Trophoblast cell (in vitro differentiated cells and primary cell): Measurements from ENCODE around the gene YARS1.

ENCODE experiments used
- DNase-seq, 2 donors: peaks; one replicate each; pipeline ENCODE4 v3.0.0-alpha.2; 2016
- H2AFZ ChIP-seq: 2 replicates; pipeline ENCODE4 v1.6.1; 2013; ENCODE audit warnings: low read length, moderate library complexity, mild to moderate bottlenecking; ENCODE audit not compliant: insufficient read depth, poor library complexity
- H2AK5ac ChIP-seq: 2 replicates; pipeline ENCODE4 v1.6.1; 2013; ENCODE audit warnings: mild to moderate bottlenecking, low read length
- H2BK120ac ChIP-seq: 2 replicates; pipeline ENCODE4 v1.6.1; 2013; ENCODE audit warnings: low read length, mild to moderate bottlenecking, moderate library complexity; ENCODE audit not compliant: insufficient read depth, poor library complexity
- H2BK12ac ChIP-seq: 2 replicates; pipeline ENCODE4 v1.6.1; 2013; ENCODE audit warnings: mild to moderate bottlenecking, low read length, moderate library complexity
- H2BK5ac ChIP-seq: 2 replicates; pipeline ENCODE4 v1.6.1; 2013; ENCODE audit warnings: low read length, low read depth, moderate library complexity, mild to moderate bottlenecking; ENCODE audit not compliant: poor library complexity
- H3K14ac ChIP-seq: 2 replicates; pipeline ENCODE4 v1.6.1; 2013; ENCODE audit warnings: mild to moderate bottlenecking, low read length
- H3K18ac ChIP-seq: 2 replicates; pipeline ENCODE4 v1.6.1; 2013; ENCODE audit warnings: mild to moderate bottlenecking, low read length
- H3K23ac ChIP-seq: 2 replicates; pipeline ENCODE4 v1.6.1; 2013; ENCODE audit warnings: low read length
- H3K27ac ChIP-seq: 2 replicates; pipeline ENCODE4 v1.5.1; 2013; ENCODE audit warnings: low read depth, mild to moderate bottlenecking, inconsistent platforms, low read length, moderate library complexity
- H3K27me3 ChIP-seq: 2 replicates; pipeline ENCODE4 v1.6.1; 2013; ENCODE audit warnings: inconsistent platforms, mild to moderate bottlenecking, low read length, moderate library complexity; ENCODE audit not compliant: insufficient read depth
- H3K36me3 ChIP-seq, 2 experiments: 1 replicate in 1 of 2; 2 replicates in 1 of 2; pipeline ENCODE4 v1.6.1; 2013; ENCODE audit warnings: low read length in 2 of 2, mild to moderate bottlenecking in 2 of 2, moderate library complexity in 1 of 2; ENCODE audit not compliant: insufficient read depth in 2 of 2, control insufficient read depth in 1 of 2
- H3K4ac ChIP-seq: 2 replicates; pipeline ENCODE4 v1.6.1; 2013; ENCODE audit warnings: low read depth, mild to moderate bottlenecking, low read length, moderate library complexity
- H3K4me1 ChIP-seq, 2 experiments: 1 replicate in 1 of 2; 2 replicates in 1 of 2; pipeline ENCODE4 v1.6.1; 2013; ENCODE audit warnings: low read length in 2 of 2, mild to moderate bottlenecking in 2 of 2, moderate library complexity in 1 of 2; ENCODE audit not compliant: insufficient read depth in 2 of 2, control insufficient read depth in 1 of 2
- H3K4me2 ChIP-seq: 2 replicates; pipeline ENCODE4 v1.6.1; 2013; ENCODE audit warnings: inconsistent platforms, mild to moderate bottlenecking, low read length, moderate library complexity
- H3K4me3 ChIP-seq: 2 replicates; pipeline ENCODE4 v1.5.1; 2013; ENCODE audit warnings: mild to moderate bottlenecking, low read depth, low read length, inconsistent platforms
- H3K79me1 ChIP-seq: one replicate; pipeline ENCODE4 v1.6.1; 2013; ENCODE audit warnings: low read length
- H3K79me2 ChIP-seq: 2 replicates; pipeline ENCODE4 v1.6.1; 2013; ENCODE audit warnings: low read length, mild to moderate bottlenecking; ENCODE audit not compliant: control insufficient read depth, insufficient read depth, poor library complexity
- H3K9ac ChIP-seq: 2 replicates; pipeline ENCODE4 v1.6.1; 2013; ENCODE audit warnings: mild to moderate bottlenecking, low read length
- H3K9me3 ChIP-seq: 2 replicates; pipeline ENCODE4 v1.6.1; 2013; ENCODE audit warnings: low read depth, mild to moderate bottlenecking, control low read depth, inconsistent platforms, low read length; ENCODE audit not compliant: insufficient read depth
- H4K12ac ChIP-seq: 2 replicates; pipeline ENCODE4 v1.6.1; 2013; ENCODE audit warnings: low read depth, mild to moderate bottlenecking, low read length, moderate library complexity
- H4K8ac ChIP-seq: 2 replicates; pipeline ENCODE4 v1.6.1; 2013; ENCODE audit warnings: low read depth, mild to moderate bottlenecking, low read length, moderate library complexity
- H4K91ac ChIP-seq: one replicate; pipeline ENCODE4 v1.6.1; 2013; ENCODE audit warnings: low read depth, mild to moderate bottlenecking, low read length, moderate library complexity
- WGBS: extraction: QIAGEN DNeasy Blood & Tissue Kit; methylation state at CpG from one replicate; pipeline ENCODE4 v1.1.7; 2013; ENCODE audit warnings: missing lambda C conversion rate; ENCODE audit not compliant: insufficient read length, insufficient coverage; ENCODE audit errors: extremely low coverage; 5-methylcytosine and 5-hydroxymethylcytosine counted together

Gene YARS1

GRCh38 chr1:32863218-32863880 lies 46.2 kb upstream of the YARS1 start:
- no peaks in the 10 kb centered on the region for H3K79me1 ChIP-seq
- no peak overlapping the region for H3K14ac ChIP-seq
- H2BK12ac ChIP-seq = no peak overlapping the region
- H3K4ac ChIP-seq = no peak overlapping the region
- no peak overlapping the region for H2BK120ac ChIP-seq
- H2AFZ ChIP-seq = no peak overlapping the region
- H3K27me3 ChIP-seq = no peaks in the 10 kb centered on the region
- H3K4me1 ChIP-seq = no peaks in the 10 kb centered on the region
- H4K8ac ChIP-seq = no peak overlapping the region
- H3K79me2 ChIP-seq = no peaks in the 10 kb centered on the region
- H2BK5ac ChIP-seq = no peak overlapping the region
- peaks cover 0 to 6% of the 10 kb centered on the region in 2 experiments for H3K36me3 ChIP-seq
- H4K12ac ChIP-seq = no peak overlapping the region
- H3K4me2 ChIP-seq = no peak overlapping the region
- peaks cover 2% of the 10 kb centered on the region for H3K9me3 ChIP-seq
- no peak overlapping the region for H4K91ac ChIP-seq
- H2AK5ac ChIP-seq = no peak overlapping the region
- H3K4me3 ChIP-seq = no peak overlapping the region
- DNase-seq = no peak
- no peak overlapping the region for H3K23ac ChIP-seq
- H3K27ac ChIP-seq = no peak overlapping the region
- H3K9ac ChIP-seq = no peak overlapping the region
- no CpG with 5 or more reads among the region's 4 CpGs for WGBS
- H3K18ac ChIP-seq = no peak overlapping the region

GRCh38 chr1:32861904-32862695 lies 44.9 kb upstream of the YARS1 start:
- whole genome bisulfite sequencing = no CpG with 5 or more reads among the region's 3 CpGs
- no peaks in the 10 kb centered on the region for H3K4me1 ChIP-seq
- H3K4ac ChIP-seq = no peak overlapping the region
- H4K8ac ChIP-seq = no peak overlapping the region
- H3K27me3 ChIP-seq = no peaks in the 10 kb centered on the region
- no peak overlapping the region for H4K91ac ChIP-seq
- H4K12ac ChIP-seq = no peak overlapping the region
- H3K4me2 ChIP-seq = no peak overlapping the region
- H2BK5ac ChIP-seq = no peak overlapping the region
- no peak for DNase-seq
- H3K18ac ChIP-seq = no peak overlapping the region
- peaks cover 2% of the 10 kb centered on the region for H3K9me3 ChIP-seq
- H3K79me1 ChIP-seq = no peaks in the 10 kb centered on the region
- H3K4me3 ChIP-seq = no peak overlapping the region
- H2AK5ac ChIP-seq = no peak overlapping the region
- no peak overlapping the region for H3K27ac ChIP-seq
- no peaks in the 10 kb centered on the region for H3K79me2 ChIP-seq
- H3K23ac ChIP-seq = no peak overlapping the region
- no peak overlapping the region for H3K9ac ChIP-seq
- no peak overlapping the region for H2BK12ac ChIP-seq
- H2AFZ ChIP-seq = no peak overlapping the region
- no peak overlapping the region for H3K14ac ChIP-seq
- no peak overlapping the region for H2BK120ac ChIP-seq
- H3K36me3 ChIP-seq = peaks cover 0 to 8% of the 10 kb centered on the region in 2 experiments

GRCh38 chr1:32860566-32860965 lies 43.4 kb upstream of the YARS1 start:
- Histone ChIP-seq H3K9me3 (peaks cover 2% of the 10 kb centered on the region), H3K4me2 (no peak overlapping the region), H3K9ac (no peak overlapping the region), H3K4me3 (no peak overlapping the region), H4K91ac (no peak overlapping the region), H3K27ac (no peak overlapping the region), H2BK120ac (no peak overlapping the region), H3K79me2 (no peaks in the 10 kb centered on the region), H3K23ac (no peak overlapping the region), H2BK12ac (no peak overlapping the region), H3K27me3 (no peaks in the 10 kb centered on the region), H2AFZ (no peak overlapping the region), H3K18ac (no peak overlapping the region), H3K36me3 (peaks cover 2 to 14% of the 10 kb centered on the region in 2 experiments), H3K14ac (no peak overlapping the region), H4K8ac (no peak overlapping the region), H3K4ac (no peak overlapping the region), H4K12ac (no peak overlapping the region), H2AK5ac (no peak overlapping the region), H2BK5ac (no peak overlapping the region), H3K79me1 (no peaks in the 10 kb centered on the region), H3K4me1 (no peaks in the 10 kb centered on the region)
- no peak for DNase-seq

GRCh38 chr1:32859915-32860314 lies 42.8 kb upstream of the YARS1 start:
- H3K4me2 ChIP-seq = no peak overlapping the region
- H3K4me1 ChIP-seq = no peaks in the 10 kb centered on the region
- no peak overlapping the region for H3K27ac ChIP-seq
- H3K4ac ChIP-seq = no peak overlapping the region
- H3K9ac ChIP-seq = no peak overlapping the region
- no peak overlapping the region for H3K14ac ChIP-seq
- no peak overlapping the region for H4K12ac ChIP-seq
- H2AFZ ChIP-seq = no peak overlapping the region
- H3K4me3 ChIP-seq = no peak overlapping the region
- no peak overlapping the region for H2BK5ac ChIP-seq
- no peak overlapping the region for H3K23ac ChIP-seq
- H3K18ac ChIP-seq = no peak overlapping the region
- H3K79me1 ChIP-seq = no peaks in the 10 kb centered on the region
- no peak overlapping the region for H4K8ac ChIP-seq
- no peak overlapping the region for H2BK12ac ChIP-seq
- no peak overlapping the region for H2AK5ac ChIP-seq
- no peak for DNase-seq
- WGBS = no CpG with 5 or more reads among the region's 2 CpGs
- H3K9me3 ChIP-seq = peaks cover 2% of the 10 kb centered on the region
- H3K79me2 ChIP-seq = no peaks in the 10 kb centered on the region
- H2BK120ac ChIP-seq = no peak overlapping the region
- H3K36me3 ChIP-seq = peaks cover 2 to 14% of the 10 kb centered on the region in 2 experiments
- no peak overlapping the region for H4K91ac ChIP-seq
- no peaks in the 10 kb centered on the region for H3K27me3 ChIP-seq
